PC-3 (cell line): ENCODE data around the gene SPAG7.

ENCODE experiments used
- EZH2 ChIP-seq: fragments of 300-600 bp; sonication (generic); IDR thresholded peaks from one replicate; pipeline ENCODE4 v1.6.1; 2017; ENCODE audit warnings: antibody characterized with exemption, mild to moderate bottlenecking, low read length; ENCODE audit not compliant: unreplicated experiment
- EZH2phosphoT487 ChIP-seq: fragments of 300-600 bp; sonication (generic); IDR thresholded peaks from 2 replicates; pipeline ENCODE4 v1.6.1; 2018; ENCODE audit warnings: mild to moderate bottlenecking, antibody characterized with exemption, low read length, borderline replicate concordance
- TF ChIP-seq, protein P1 (sequence below): fragments of 300-600 bp; sonication (generic); conservative IDR thresholded peaks from 2 replicates; pipeline ENCODE4 v1.5.1; 2017; ENCODE audit warnings: antibody characterized with exemption, low read depth, mild to moderate bottlenecking, low read length

DNA sequence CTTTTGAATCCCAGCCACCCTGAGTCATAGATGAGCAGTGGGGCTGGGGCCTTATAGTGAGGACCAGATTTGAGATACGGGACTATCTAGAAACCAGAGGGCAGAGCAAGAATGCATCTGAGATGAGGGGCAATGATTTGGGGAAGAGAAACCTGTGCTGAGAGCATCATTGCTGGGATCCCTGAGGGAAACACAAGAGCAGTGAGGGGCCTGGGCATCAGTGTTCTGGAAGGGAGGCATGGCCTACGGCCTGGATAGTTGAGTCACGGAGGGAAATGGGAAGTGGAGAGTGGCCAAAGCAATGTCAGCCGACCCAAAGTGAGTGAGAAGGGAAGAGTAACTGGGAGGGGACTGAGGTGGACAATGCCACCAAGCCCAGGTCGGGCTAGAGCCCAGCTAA lies 14.7 kb upstream of the SPAG7 start:
- TF ChIP-seq, protein P1, sequence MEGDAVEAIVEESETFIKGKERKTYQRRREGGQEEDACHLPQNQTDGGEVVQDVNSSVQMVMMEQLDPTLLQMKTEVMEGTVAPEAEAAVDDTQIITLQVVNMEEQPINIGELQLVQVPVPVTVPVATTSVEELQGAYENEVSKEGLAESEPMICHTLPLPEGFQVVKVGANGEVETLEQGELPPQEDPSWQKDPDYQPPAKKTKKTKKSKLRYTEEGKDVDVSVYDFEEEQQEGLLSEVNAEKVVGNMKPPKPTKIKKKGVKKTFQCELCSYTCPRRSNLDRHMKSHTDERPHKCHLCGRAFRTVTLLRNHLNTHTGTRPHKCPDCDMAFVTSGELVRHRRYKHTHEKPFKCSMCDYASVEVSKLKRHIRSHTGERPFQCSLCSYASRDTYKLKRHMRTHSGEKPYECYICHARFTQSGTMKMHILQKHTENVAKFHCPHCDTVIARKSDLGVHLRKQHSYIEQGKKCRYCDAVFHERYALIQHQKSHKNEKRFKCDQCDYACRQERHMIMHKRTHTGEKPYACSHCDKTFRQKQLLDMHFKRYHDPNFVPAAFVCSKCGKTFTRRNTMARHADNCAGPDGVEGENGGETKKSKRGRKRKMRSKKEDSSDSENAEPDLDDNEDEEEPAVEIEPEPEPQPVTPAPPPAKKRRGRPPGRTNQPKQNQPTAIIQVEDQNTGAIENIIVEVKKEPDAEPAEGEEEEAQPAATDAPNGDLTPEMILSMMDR: no peak
- TF ChIP-seq EZH2phosphoT487: no peak
- TF ChIP-seq EZH2: no peak
